ENCODE data around the gene TOPAZ1. TPM values are rescaled to one million over a fixed set of nuclear protein-coding genes. Genes with fewer than 3 reads are reported as not detected.

Gene TOPAZ1
- total RNA-seq, 5 donors from 2014 or later (not counting 1 experiment from before 2014, with no cell fraction given) = not detected

GRCh38 chr3:44318891-44319311 lies 77.2 kb downstream of the TOPAZ1 start:
- Histone ChIP-seq H3K27me3 (replicated peaks in 1 of 2; ENCODE audit: control insufficient read depth in 2 of 2, extremely low read depth in 1 of 2, insufficient read depth in 2 of 2, low read length in 1 of 2) (peaks cover 0 to 20% of the 10 kb centered on the region in 2 experiments), H3K36me3 (ENCODE audit: control insufficient read depth in 2 of 2, extremely low read depth in 1 of 2, insufficient read depth in 1 of 2, low read length in 1 of 2) (no peaks in the 10 kb centered on the region), H3K4me1 (ENCODE audit: control insufficient read depth in 1 of 2, extremely low read depth in 1 of 2, insufficient read depth in 2 of 2, low read length in 2 of 2) (peaks cover 0 to 4% of the 10 kb centered on the region in 2 experiments), H3K27ac (ENCODE audit: low read length) (no peak overlapping the region), H3K9me3 (no peaks in the 10 kb centered on the region), H3K4me3 (ENCODE audit: control insufficient read depth in 1 of 2, extremely low read depth in 1 of 2, low read length in 1 of 2) (no peak overlapping the region)
- ChIA-PET POLR2A (no interaction called here), CTCF (no interaction called here)
- peaks cover 0 to 2% (median 0%) of the 10 kb centered on the region in 3 donors for H3K4me1 Mint-ChIP-seq
- no peak overlapping the region for H3K4me3 Mint-ChIP-seq
- no peak overlapping the region for H3K27ac Mint-ChIP-seq
- DNase-seq (no peak), ATAC-seq (replicated peaks in 1 of 4) (no peak)
- H3K9me3 Mint-ChIP-seq = no peaks in the 10 kb centered on the region
- H3K36me3 Mint-ChIP-seq = no peaks in the 10 kb centered on the region
- H3K27me3 Mint-ChIP-seq = peaks cover 8 to 12% of the 10 kb centered on the region in 2 donors
- WGBS (ENCODE audit: insufficient coverage) = 16% methylated on average over 5 of the region's 8 CpGs

- Histone ChIP-seq H3K36me3 (ENCODE audit: control insufficient read depth in 2 of 2, extremely low read depth in 1 of 2, insufficient read depth in 1 of 2, low read length in 1 of 2) (no peaks in the 10 kb centered on the region), H3K9me3 (no peaks in the 10 kb centered on the region), H3K4me1 (ENCODE audit: control insufficient read depth in 1 of 2, extremely low read depth in 1 of 2, insufficient read depth in 2 of 2, low read length in 2 of 2) (peaks cover 0 to 4% of the 10 kb centered on the region in 2 experiments), H3K27ac (ENCODE audit: low read length) (no peak overlapping the region), H3K4me3 (ENCODE audit: control insufficient read depth in 1 of 2, extremely low read depth in 1 of 2, low read length in 1 of 2) (no peak overlapping the region), H3K27me3 (replicated peaks in 1 of 2; ENCODE audit: control insufficient read depth in 2 of 2, extremely low read depth in 1 of 2, insufficient read depth in 2 of 2, low read length in 1 of 2) (peaks cover 0 to 20% of the 10 kb centered on the region in 2 experiments)
- H3K4me1 Mint-ChIP-seq = peaks cover 0 to 2% (median 0%) of the 10 kb centered on the region in 3 donors
- no CpG with 5 or more reads among the region's 3 CpGs for WGBS (ENCODE audit: insufficient coverage)
- H3K27ac Mint-ChIP-seq = no peak overlapping the region
- ATAC-seq (replicated peaks in 1 of 4) = no peak
- H3K27me3 Mint-ChIP-seq = peaks cover 5 to 17% of the 10 kb centered on the region in 2 donors
- no peaks in the 10 kb centered on the region for H3K9me3 Mint-ChIP-seq
- H3K36me3 Mint-ChIP-seq = no peaks in the 10 kb centered on the region
- ChIA-PET POLR2A (no interaction called here), CTCF (interaction anchor here (0.5 to 1.5 kb wide), 4 partner anchors 8 to 25 kb away, joined by 3 to 7 read pairs (median 4); no protein-coding TSS in a partner anchor)
- no peak overlapping the region for H3K4me3 Mint-ChIP-seq
- no peak for DNase-seq
Measured at GRCh38 chr3:44321335-44321734, 79.6 kb downstream of the TOPAZ1 start.

GRCh38 chr3:44323341-44323955 lies 81.8 kb downstream of the TOPAZ1 start:
- Histone ChIP-seq H3K9me3 (no peaks in the 10 kb centered on the region), H3K36me3 (ENCODE audit: control insufficient read depth in 2 of 2, extremely low read depth in 1 of 2, insufficient read depth in 1 of 2, low read length in 1 of 2) (no peaks in the 10 kb centered on the region), H3K27ac (ENCODE audit: low read length) (no peak overlapping the region), H3K27me3 (replicated peaks in 1 of 2; ENCODE audit: control insufficient read depth in 2 of 2, extremely low read depth in 1 of 2, insufficient read depth in 2 of 2, low read length in 1 of 2) (peaks cover 0 to 10% of the 10 kb centered on the region in 2 experiments), H3K4me3 (ENCODE audit: control insufficient read depth in 1 of 2, extremely low read depth in 1 of 2, low read length in 1 of 2) (no peak overlapping the region), H3K4me1 (ENCODE audit: control insufficient read depth in 1 of 2, extremely low read depth in 1 of 2, insufficient read depth in 2 of 2, low read length in 2 of 2) (peaks cover 0 to 3% of the 10 kb centered on the region in 2 experiments)
- ATAC-seq (replicated peaks in 1 of 4) (peak in 1 of 4 experiments; percentile 40), DNase-seq (peak in 31 of 35 experiments; percentile 9 to 70 (median 41))
- H3K9me3 Mint-ChIP-seq = no peaks in the 10 kb centered on the region
- H3K36me3 Mint-ChIP-seq = no peaks in the 10 kb centered on the region
- no peak overlapping the region for H3K27ac Mint-ChIP-seq
- ChIA-PET CTCF (interaction anchor here (0.6 to 0.7 kb wide), 2 partner anchors 777 to 1721 kb away, joined by 3 read pairs; no protein-coding TSS in a partner anchor), POLR2A (interaction anchor here in 1 of 2 donors (0.8 kb wide), 1 partner anchor 438 kb away, joined by 3 read pairs; the partner anchor contains the start of genes KIAA1143 and KIF15)
- H3K27me3 Mint-ChIP-seq = peaks cover 5 to 10% of the 10 kb centered on the region in 2 donors
- 31% methylated on average over 2 of the region's 4 CpGs for WGBS (ENCODE audit: insufficient coverage)
- peaks cover 0 to 2% (median 0%) of the 10 kb centered on the region in 3 donors for H3K4me1 Mint-ChIP-seq
- H3K4me3 Mint-ChIP-seq = no peak overlapping the region

GRCh38 chr3:44324584-44324983 lies 82.9 kb downstream of the TOPAZ1 start:
- CTCF ChIA-PET = no interaction called here
- H3K27me3 Mint-ChIP-seq = peaks cover 5 to 14% of the 10 kb centered on the region in 2 donors

GRCh38 chr3:44326019-44326418 lies 84.3 kb downstream of the TOPAZ1 start:
- Mint-ChIP-seq H3K9me3 (no peaks in the 10 kb centered on the region), H3K36me3 (no peaks in the 10 kb centered on the region), H3K4me1 (no peaks in the 10 kb centered on the region), H3K27me3 (peaks cover 15% of the 10 kb centered on the region in 2 donors), H3K4me3 (no peak overlapping the region), H3K27ac (no peak overlapping the region)
- ChIA-PET POLR2A (no interaction called here), CTCF (no interaction called here)
- no CpG with 5 or more reads among the region's 2 CpGs for WGBS (ENCODE audit: insufficient coverage)
- no peaks in the 10 kb centered on the region for H3K9me3 ChIP-seq
- ATAC-seq (replicated peaks in 1 of 4) = no peak
- H3K36me3 ChIP-seq (ENCODE audit: control insufficient read depth in 2 of 2, extremely low read depth in 1 of 2, insufficient read depth in 1 of 2, low read length in 1 of 2) = no peaks in the 10 kb centered on the region
- H3K27me3 ChIP-seq (replicated peaks in 1 of 2; ENCODE audit: control insufficient read depth in 2 of 2, extremely low read depth in 1 of 2, insufficient read depth in 2 of 2, low read length in 1 of 2) = peaks cover 0 to 4% of the 10 kb centered on the region in 2 experiments
- H3K4me1 ChIP-seq (ENCODE audit: control insufficient read depth in 1 of 2, extremely low read depth in 1 of 2, insufficient read depth in 2 of 2, low read length in 2 of 2) = no peaks in the 10 kb centered on the region
- no peak overlapping the region for H3K4me3 ChIP-seq (ENCODE audit: control insufficient read depth in 1 of 2, extremely low read depth in 1 of 2, low read length in 1 of 2)
- H3K27ac ChIP-seq (ENCODE audit: low read length) = no peak overlapping the region
- no peak for DNase-seq

More at GRCh38 chr3:44324584-44324983, 82.9 kb downstream of the TOPAZ1 start:
- Mint-ChIP-seq H3K4me3 (no peak overlapping the region), H3K4me1 (no peaks in the 10 kb centered on the region), H3K9me3 (no peaks in the 10 kb centered on the region), H3K27ac (no peak overlapping the region), H3K36me3 (no peaks in the 10 kb centered on the region)
- no peak for DNase-seq
- no peaks in the 10 kb centered on the region for H3K9me3 ChIP-seq
- POLR2A ChIA-PET = no interaction called here
- H3K27me3 ChIP-seq (replicated peaks in 1 of 2; ENCODE audit: control insufficient read depth in 2 of 2, extremely low read depth in 1 of 2, insufficient read depth in 2 of 2, low read length in 1 of 2) = peaks cover 0 to 4% of the 10 kb centered on the region in 2 experiments
- H3K27ac ChIP-seq (ENCODE audit: low read length) = no peak overlapping the region
- H3K4me1 ChIP-seq (ENCODE audit: control insufficient read depth in 1 of 2, extremely low read depth in 1 of 2, insufficient read depth in 2 of 2, low read length in 2 of 2) = no peaks in the 10 kb centered on the region
- ATAC-seq (replicated peaks in 1 of 4) = no peak
- no peak overlapping the region for H3K4me3 ChIP-seq (ENCODE audit: control insufficient read depth in 1 of 2, extremely low read depth in 1 of 2, low read length in 1 of 2)
- H3K36me3 ChIP-seq (ENCODE audit: control insufficient read depth in 2 of 2, extremely low read depth in 1 of 2, insufficient read depth in 1 of 2, low read length in 1 of 2) = no peaks in the 10 kb centered on the region

GRCh38 chr3:44326515-44326914 lies 84.8 kb downstream of the TOPAZ1 start:
- DNase-seq (no peak), ATAC-seq (replicated peaks in 1 of 4) (no peak)
- Mint-ChIP-seq H3K27me3 (peaks cover 12 to 15% of the 10 kb centered on the region in 2 donors), H3K4me1 (no peaks in the 10 kb centered on the region), H3K36me3 (no peaks in the 10 kb centered on the region), H3K4me3 (no peak overlapping the region), H3K27ac (no peak overlapping the region), H3K9me3 (no peaks in the 10 kb centered on the region)
- H3K4me1 ChIP-seq (ENCODE audit: control insufficient read depth in 1 of 2, extremely low read depth in 1 of 2, insufficient read depth in 2 of 2, low read length in 2 of 2) = no peaks in the 10 kb centered on the region
- H3K9me3 ChIP-seq = no peaks in the 10 kb centered on the region
- no peak overlapping the region for H3K4me3 ChIP-seq (ENCODE audit: control insufficient read depth in 1 of 2, extremely low read depth in 1 of 2, low read length in 1 of 2)
- H3K36me3 ChIP-seq (ENCODE audit: control insufficient read depth in 2 of 2, extremely low read depth in 1 of 2, insufficient read depth in 1 of 2, low read length in 1 of 2) = no peaks in the 10 kb centered on the region
- no peak overlapping the region for H3K27ac ChIP-seq (ENCODE audit: low read length)
- no CpG with 5 or more reads among the region's 3 CpGs for whole genome bisulfite sequencing (ENCODE audit: insufficient coverage)
- ChIA-PET CTCF (no interaction called here), POLR2A (no interaction called here)
- peaks cover 0 to 4% of the 10 kb centered on the region in 2 experiments for H3K27me3 ChIP-seq (replicated peaks in 1 of 2; ENCODE audit: control insufficient read depth in 2 of 2, extremely low read depth in 1 of 2, insufficient read depth in 2 of 2, low read length in 1 of 2)
